ENCODE results near the gene GOLGA8R. TPM values are rescaled to one million over a fixed set of nuclear protein-coding genes. Genes with fewer than 3 reads are reported as not detected.
"Not testable (repeated sequence)": the region's sequence is repeated elsewhere in the genome, so short reads cannot be mapped to it uniquely, and the experiment has no call there.

The GOLGA8R gene
- total and polyA plus RNA-seq, 4 donors: 2.8 to 8.1 (median 4.6) TPM

GRCh38 chr15:30360990-30361389, 53.1 kb downstream of the GOLGA8R start:
- not testable (repeated sequence) for H3K27me3 ChIP-seq (ENCODE audit: control insufficient read depth, insufficient read depth, low read length); H3K4me1 ChIP-seq (ENCODE audit: control insufficient read depth, insufficient read depth, low read length); DNase-seq (ENCODE audit: low read depth in 4 of 6, low spot score in 6 of 6); H3K9me3 ChIP-seq (ENCODE audit: control insufficient read depth, insufficient read depth, low read length); H3K4me3 ChIP-seq (ENCODE audit: low read depth, low read length); H3K36me3 ChIP-seq (ENCODE audit: control insufficient read depth, insufficient read depth, low read length); H3K27ac ChIP-seq (ENCODE audit: low read depth, low read length)
- WGBS (ENCODE audit: insufficient coverage): no CpG with 5 or more reads among the region's 2 CpGs

GRCh38 chr15:30355043-30355442, 59.0 kb downstream of the GOLGA8R start:
- H3K36me3 ChIP-seq (ENCODE audit: control insufficient read depth, insufficient read depth, low read length); H3K27ac ChIP-seq (ENCODE audit: low read depth, low read length); H3K9me3 ChIP-seq (ENCODE audit: control insufficient read depth, insufficient read depth, low read length); DNase-seq (ENCODE audit: low read depth in 4 of 6, low spot score in 6 of 6); H3K4me1 ChIP-seq (ENCODE audit: control insufficient read depth, insufficient read depth, low read length); H3K27me3 ChIP-seq (ENCODE audit: control insufficient read depth, insufficient read depth, low read length); H3K4me3 ChIP-seq (ENCODE audit: low read depth, low read length): not testable (repeated sequence)
- WGBS (ENCODE audit: insufficient coverage): no CpG with 5 or more reads among the region's 6 CpGs

Small RNA genes within 50 kb of the gene (small RNA-seq; reads per million reads assigned to genes)
- not detected for gene AC019322.2 (ENCODE audit: low replicate concordance)
- not detected for gene RF00019 (ENCODE audit: low replicate concordance)
- not detected for gene RF00096 (ENCODE audit: low replicate concordance)
- not detected for gene RN7SL196P (ENCODE audit: low replicate concordance)

Other genes starting within 250 kb of the GOLGA8R start
- gene CHRFAM7A, start 20.7 kb downstream of the GOLGA8R start, total RNA-seq: 1 to 10 TPM; 3.2 to 9.0 TPM
- gene CHRFAM7A, start 20.7 kb downstream of the GOLGA8R start, polyA plus RNA-seq (ENCODE audit: insufficient read length in 2 of 2): 10 to 100 TPM in 1 of 2 donors, 1 to 10 TPM in 1; 8.3 to 10.9 TPM
- 1 to 10 TPM; 1.8 to 2.4 TPM for gene GOLGA8Q, start 137.8 kb upstream of the GOLGA8R start, total RNA-seq
- 1 to 10 TPM in 1 of 2 donors, under 1 TPM in 1; 0.87 to 3.7 TPM for gene GOLGA8Q, start 137.8 kb upstream of the GOLGA8R start, polyA plus RNA-seq (ENCODE audit: insufficient read length in 2 of 2)
- gene GOLGA8H, start 189.8 kb upstream of the GOLGA8R start, total RNA-seq: 1 to 10 TPM in 1 of 2 donors, under 1 TPM in 1; 0.79 to 2.2 TPM
- gene GOLGA8H, start 189.8 kb upstream of the GOLGA8R start, polyA plus RNA-seq (ENCODE audit: insufficient read length in 2 of 2): 1 to 10 TPM; 1.2 to 2.0 TPM